Neuron (in vitro differentiated cells): ENCODE results near the gene RAPH1.
"Not testable (repeated sequence)": the region's sequence is repeated elsewhere in the genome, so short reads cannot be mapped to it uniquely, and the experiment has no call there.

Experiments used
- H2AFZ ChIP-seq: one replicate; pipeline ENCODE4 v1.6.1; 2013; ENCODE audit warnings: low read depth, mild to moderate bottlenecking, inconsistent platforms, low read length, moderate library complexity
- H3K27me3 ChIP-seq: one replicate; pipeline ENCODE4 v1.6.1; 2013; ENCODE audit warnings: low read length; ENCODE audit not compliant: insufficient read depth
- H3K36me3 ChIP-seq: one replicate; pipeline ENCODE4 v1.6.1; 2013; ENCODE audit warnings: low read length; ENCODE audit not compliant: insufficient read depth
- H3K4me1 ChIP-seq: one replicate; pipeline ENCODE4 v1.6.1; 2013; ENCODE audit warnings: low read length; ENCODE audit not compliant: insufficient read depth
- H3K4me3 ChIP-seq: 2 replicates; pipeline ENCODE4 v1.5.1; 2013; ENCODE audit warnings: mild to moderate bottlenecking, low read length, moderate library complexity
- H3K9me3 ChIP-seq: one replicate; pipeline ENCODE4 v1.6.1; 2013; ENCODE audit warnings: low read length

RAPH1 gene

GRCh38 chr2:203567691-203568090 is 32.6 kb upstream of the RAPH1 start:
- Histone ChIP-seq H3K9me3 (no peaks in the 10 kb centered on the region), H3K36me3 (no peaks in the 10 kb centered on the region), H3K27me3 (no peaks in the 10 kb centered on the region), H3K4me1 (no peaks in the 10 kb centered on the region), H2AFZ (no peak overlapping the region), H3K4me3 (no peak overlapping the region)

DNA sequence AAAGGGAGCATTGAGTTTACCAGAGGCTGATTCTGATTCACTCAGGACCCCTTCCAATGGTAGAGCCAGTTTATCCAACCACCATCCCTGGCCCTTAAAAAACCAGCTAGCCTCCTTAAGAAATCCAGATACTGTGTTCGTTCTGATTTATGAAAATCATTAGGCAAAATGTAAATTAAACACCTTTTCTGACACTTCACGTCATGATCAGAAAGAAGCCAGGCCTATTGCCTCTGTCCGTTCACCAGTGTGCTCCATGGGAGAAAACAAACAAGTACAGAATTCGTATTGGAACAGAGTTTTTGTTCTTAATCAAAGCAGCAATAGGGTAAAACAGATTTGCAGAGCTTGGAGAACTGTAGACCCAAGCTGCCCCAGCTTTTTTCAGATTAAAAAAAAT is 31.1 kb upstream of the RAPH1 start:
- no peaks in the 10 kb centered on the region for H3K27me3 ChIP-seq
- no peaks in the 10 kb centered on the region for H3K36me3 ChIP-seq

DNA sequence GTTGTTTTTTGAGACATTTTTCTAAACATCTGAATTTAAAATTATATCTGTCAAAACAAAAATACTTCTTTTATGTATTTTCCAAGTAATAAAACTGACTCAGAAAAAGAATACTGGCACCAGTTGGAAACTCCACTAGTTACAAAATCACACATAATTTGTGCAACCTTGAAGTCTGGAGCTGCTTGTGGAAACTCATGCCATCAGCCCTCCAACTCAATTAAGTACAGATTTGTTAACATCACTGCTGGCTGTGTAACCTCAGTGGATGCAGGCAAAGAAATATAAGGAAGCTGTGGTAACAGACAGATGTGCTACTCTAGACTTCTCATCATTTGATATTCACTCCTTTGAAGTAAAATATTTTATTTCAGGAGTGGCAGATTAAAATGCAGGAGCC is 30.0 kb upstream of the RAPH1 start:
- Histone ChIP-seq H3K4me3 (no peak overlapping the region), H3K9me3 (no peaks in the 10 kb centered on the region), H2AFZ (no peak overlapping the region), H3K4me1 (no peaks in the 10 kb centered on the region), H3K27me3 (no peaks in the 10 kb centered on the region), H3K36me3 (no peaks in the 10 kb centered on the region)

More for the DNA sequence above, 31.1 kb upstream of the RAPH1 start:
- no peaks in the 10 kb centered on the region for H3K4me1 ChIP-seq
- no peaks in the 10 kb centered on the region for H3K9me3 ChIP-seq
- no peak overlapping the region for H3K4me3 ChIP-seq
- no peak overlapping the region for H2AFZ ChIP-seq

GRCh38 chr2:203562268-203562667 is 27.2 kb upstream of the RAPH1 start:
- no peaks in the 10 kb centered on the region for H3K9me3 ChIP-seq
- no peaks in the 10 kb centered on the region for H3K4me1 ChIP-seq
- no peaks in the 10 kb centered on the region for H3K36me3 ChIP-seq
- no peak overlapping the region for H2AFZ ChIP-seq
- H3K27me3 ChIP-seq: no peaks in the 10 kb centered on the region
- no peak overlapping the region for H3K4me3 ChIP-seq

DNA sequence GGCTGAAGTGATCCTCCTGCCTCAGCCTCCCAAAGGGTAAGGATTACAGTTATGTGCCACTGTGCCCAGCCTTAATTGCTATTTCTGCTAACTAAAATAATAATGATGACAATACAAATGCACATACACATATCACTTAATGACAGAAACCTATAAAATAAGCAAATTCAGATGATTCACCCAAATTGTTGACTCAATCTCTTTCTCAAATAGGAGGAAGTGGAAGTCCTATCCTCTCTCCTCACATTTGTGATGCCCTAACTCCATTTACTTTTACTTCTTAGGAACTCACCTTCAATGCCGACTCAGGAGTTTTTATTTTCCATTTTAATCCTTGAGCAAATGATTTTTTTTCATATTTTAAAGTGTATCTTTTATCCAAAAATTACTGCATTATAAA is 24.5 kb upstream of the RAPH1 start:
- Histone ChIP-seq H3K4me3 (no peak overlapping the region), H3K27me3 (no peaks in the 10 kb centered on the region), H3K36me3 (no peaks in the 10 kb centered on the region), H2AFZ (no peak overlapping the region), H3K9me3 (no peaks in the 10 kb centered on the region), H3K4me1 (no peaks in the 10 kb centered on the region)

DNA sequence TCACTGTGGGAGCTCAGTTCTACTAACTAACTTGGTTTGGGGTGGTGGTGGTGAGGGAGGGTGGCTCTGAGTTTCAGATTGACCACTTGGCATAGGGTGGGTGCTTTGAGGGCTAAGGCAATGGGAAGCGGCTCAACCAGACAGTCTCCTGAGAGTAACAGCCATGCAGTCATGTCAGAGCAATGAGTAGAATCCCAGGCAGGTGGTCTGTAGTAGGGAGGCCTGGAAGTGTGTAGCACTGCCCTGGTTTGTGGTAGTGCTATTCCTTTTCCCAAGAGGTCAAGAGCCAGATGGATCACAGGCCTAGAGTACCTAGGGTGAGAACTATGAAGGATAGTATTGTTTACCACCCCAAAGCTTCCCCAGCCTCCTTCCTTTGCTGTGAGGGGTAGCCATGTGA is 18.7 kb upstream of the RAPH1 start:
- H3K27me3 ChIP-seq: no peaks in the 10 kb centered on the region
- no peaks in the 10 kb centered on the region for H3K4me1 ChIP-seq
- no peaks in the 10 kb centered on the region for H3K36me3 ChIP-seq
- no peaks in the 10 kb centered on the region for H3K9me3 ChIP-seq
- H3K4me3 ChIP-seq: no peak overlapping the region
- no peak overlapping the region for H2AFZ ChIP-seq

DNA sequence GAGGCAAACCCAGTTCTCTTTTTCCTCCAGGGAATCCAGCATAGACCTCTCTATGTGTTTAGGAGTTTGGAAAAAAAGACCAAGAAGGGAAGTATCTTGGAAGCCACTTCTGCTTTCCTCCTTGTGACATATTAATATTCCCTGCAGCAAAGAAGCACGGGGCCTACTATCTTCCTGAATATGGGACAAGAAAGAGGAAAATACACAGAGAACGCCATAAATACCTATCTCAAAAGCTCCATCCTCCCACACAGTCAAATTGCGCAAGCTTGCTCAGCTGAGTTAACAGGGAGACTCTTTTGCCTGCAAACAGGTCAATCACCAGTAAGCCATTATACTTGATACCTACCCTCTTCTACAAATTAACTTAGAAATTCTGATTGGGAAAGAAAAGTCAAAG is 16.7 kb upstream of the RAPH1 start:
- no peaks in the 10 kb centered on the region for H3K27me3 ChIP-seq
- H3K4me3 ChIP-seq: no peak overlapping the region
- H2AFZ ChIP-seq: no peak overlapping the region
- no peaks in the 10 kb centered on the region for H3K4me1 ChIP-seq
- H3K36me3 ChIP-seq: no peaks in the 10 kb centered on the region
- H3K9me3 ChIP-seq: no peaks in the 10 kb centered on the region

- no peaks in the 10 kb centered on the region for H3K27me3 ChIP-seq
- no peaks in the 10 kb centered on the region for H3K36me3 ChIP-seq
- no peak overlapping the region for H3K4me3 ChIP-seq
- H3K4me1 ChIP-seq: no peaks in the 10 kb centered on the region
- no peaks in the 10 kb centered on the region for H3K9me3 ChIP-seq
- no peak overlapping the region for H2AFZ ChIP-seq
Measured at GRCh38 chr2:203550266-203550665, 15.2 kb upstream of the RAPH1 start.

GRCh38 chr2:203549406-203549805 is 14.3 kb upstream of the RAPH1 start:
- H3K27me3 ChIP-seq: no peaks in the 10 kb centered on the region
- no peaks in the 10 kb centered on the region for H3K4me1 ChIP-seq
- no peaks in the 10 kb centered on the region for H3K9me3 ChIP-seq
- H2AFZ ChIP-seq: no peak overlapping the region
- H3K36me3 ChIP-seq: no peaks in the 10 kb centered on the region
- H3K4me3 ChIP-seq: no peak overlapping the region

- H3K4me3 ChIP-seq: no peak overlapping the region
Measured at GRCh38 chr2:203548887-203549286, 13.8 kb upstream of the RAPH1 start.

DNA sequence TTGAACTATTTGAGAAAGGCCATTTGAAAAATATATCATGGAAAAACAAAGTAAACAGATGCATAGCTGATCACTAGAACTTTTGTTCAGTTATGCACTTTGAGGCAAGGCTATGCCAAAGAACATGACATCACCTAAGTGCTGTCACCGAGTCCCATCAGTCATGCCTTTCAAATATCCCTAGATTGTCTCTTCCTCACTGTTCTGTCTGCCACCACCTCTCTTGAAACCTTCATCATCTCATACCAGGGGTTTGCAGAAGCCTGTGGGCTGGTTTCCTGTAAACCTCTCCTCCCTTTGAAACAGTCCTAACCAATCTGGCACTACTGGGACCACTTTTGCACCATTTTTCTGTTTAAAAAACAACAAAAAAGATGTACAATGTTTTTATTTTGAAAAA is 12.3 kb upstream of the RAPH1 start:
- no peaks in the 10 kb centered on the region for H3K4me1 ChIP-seq
- H3K9me3 ChIP-seq: no peaks in the 10 kb centered on the region
- no peaks in the 10 kb centered on the region for H3K27me3 ChIP-seq
- no peak overlapping the region for H2AFZ ChIP-seq
- H3K4me3 ChIP-seq: no peak overlapping the region
- no peaks in the 10 kb centered on the region for H3K36me3 ChIP-seq

More at GRCh38 chr2:203548887-203549286, 13.8 kb upstream of the RAPH1 start:
- no peak overlapping the region for H2AFZ ChIP-seq
- H3K9me3 ChIP-seq: no peaks in the 10 kb centered on the region
- no peaks in the 10 kb centered on the region for H3K4me1 ChIP-seq
- no peaks in the 10 kb centered on the region for H3K36me3 ChIP-seq
- H3K27me3 ChIP-seq: no peaks in the 10 kb centered on the region

DNA sequence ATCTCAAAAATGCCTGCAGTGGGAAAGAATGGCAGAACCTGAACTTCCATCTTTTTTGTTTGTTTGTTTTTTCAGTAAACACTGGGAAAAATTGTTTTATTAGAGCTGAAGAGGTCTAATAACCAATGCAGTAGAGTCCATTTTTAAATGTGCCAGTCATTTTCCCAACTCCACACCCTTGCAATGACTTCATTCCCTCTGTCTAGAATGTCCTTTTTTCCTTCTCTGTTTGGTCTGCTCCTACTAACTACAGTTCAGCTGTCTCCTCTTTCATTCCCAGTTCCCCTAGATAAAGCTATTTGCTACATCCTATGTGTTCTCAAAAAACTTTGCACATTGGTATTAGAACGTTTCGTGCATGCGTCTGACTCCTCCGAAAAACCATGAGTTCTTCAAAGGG is 9.3 kb upstream of the RAPH1 start:
- Histone ChIP-seq H2AFZ (no peak overlapping the region), H3K9me3 (no peaks in the 10 kb centered on the region), H3K4me3 (no peak overlapping the region), H3K27me3 (no peaks in the 10 kb centered on the region), H3K4me1 (no peaks in the 10 kb centered on the region), H3K36me3 (no peaks in the 10 kb centered on the region)

DNA sequence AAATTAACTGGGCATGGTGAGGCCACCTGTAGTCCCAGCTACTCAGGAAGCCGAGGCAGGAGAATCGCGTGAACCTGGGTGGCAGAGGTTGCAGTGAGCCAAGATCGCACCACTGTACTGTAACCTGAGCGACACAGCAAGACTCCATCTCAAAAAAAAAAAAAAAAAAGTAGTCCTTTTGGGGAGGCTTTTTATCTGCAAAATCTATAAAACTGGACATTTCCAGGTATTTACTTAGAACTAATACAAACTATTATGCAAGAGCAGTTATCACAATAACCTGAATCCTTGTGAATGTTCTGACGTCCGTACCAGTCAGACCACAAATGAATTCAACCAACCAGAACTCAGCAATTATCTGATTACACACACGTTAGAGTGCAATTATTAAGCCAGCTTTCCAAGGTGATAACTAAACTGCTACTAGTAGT is 8.8 kb upstream of the RAPH1 start:
- no peaks in the 10 kb centered on the region for H3K36me3 ChIP-seq
- no peaks in the 10 kb centered on the region for H3K9me3 ChIP-seq
- no peak overlapping the region for H3K4me3 ChIP-seq

DNA sequence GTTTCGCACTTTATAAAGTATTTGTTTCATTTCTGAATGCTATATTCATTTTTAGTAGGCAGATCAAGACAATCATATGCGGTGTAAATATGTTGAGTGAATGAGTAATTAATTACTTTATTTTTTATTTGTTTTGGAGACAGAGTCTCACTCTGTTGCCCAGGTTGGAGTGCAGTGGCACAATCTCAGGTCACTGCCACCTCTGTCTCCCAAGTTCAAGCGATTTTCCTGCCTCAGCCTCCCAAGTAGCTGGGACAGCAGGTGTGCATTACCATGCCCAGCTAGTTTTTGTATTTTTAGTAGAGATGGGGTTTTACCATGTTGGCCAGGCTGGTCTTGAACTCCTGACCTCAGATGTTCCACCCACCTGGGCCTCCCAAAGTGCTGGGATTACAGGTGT is 5.5 kb upstream of the RAPH1 start:
- H3K4me3 ChIP-seq, H3K36me3 ChIP-seq, H3K27me3 ChIP-seq, H2AFZ ChIP-seq, H3K9me3 ChIP-seq, H3K4me1 ChIP-seq: not testable (repeated sequence)

More for the DNA sequence above, 8.8 kb upstream of the RAPH1 start:
- Histone ChIP-seq H3K4me1 (no peaks in the 10 kb centered on the region), H3K27me3 (no peaks in the 10 kb centered on the region), H2AFZ (no peak overlapping the region)
